Measurements from ENCODE around the gene OCA2. TPM values are rescaled to one million over a fixed set of nuclear protein-coding genes. Genes with fewer than 3 reads are reported as not detected.

Gene OCA2
- polyA plus RNA-seq, 3 donors = not detected

- H3K4me2 ChIP-seq (replicated peaks; ENCODE audit: extremely low read depth, low read length, poor library complexity, severe bottlenecking) = no peak overlapping the region
- no peaks in the 10 kb centered on the region for H3K36me3 ChIP-seq (replicated peaks in 1 of 2; ENCODE audit: control insufficient read depth in 1 of 2, insufficient read depth in 2 of 2, low read length in 2 of 2)
- no peaks in the 10 kb centered on the region for H4K20me1 ChIP-seq (ENCODE audit: insufficient read depth, low read length)
- Mint-ChIP-seq H3K27ac (no peak overlapping the region), H3K9me3 (peaks cover 6 to 37% (median 22%) of the 10 kb centered on the region in 7 donors), H3K4me3 (no peak overlapping the region), H3K4me1 (no peaks in the 10 kb centered on the region), H3K36me3 (no peaks in the 10 kb centered on the region), H3K27me3 (ENCODE audit: low read depth in 3 of 3) (no peaks in the 10 kb centered on the region)
- H3K27me3 ChIP-seq (ENCODE audit: control insufficient read depth in 2 of 2, insufficient read depth in 2 of 2, low read length in 2 of 2) = no peaks in the 10 kb centered on the region
- TF ChIP-seq, protein P1, sequence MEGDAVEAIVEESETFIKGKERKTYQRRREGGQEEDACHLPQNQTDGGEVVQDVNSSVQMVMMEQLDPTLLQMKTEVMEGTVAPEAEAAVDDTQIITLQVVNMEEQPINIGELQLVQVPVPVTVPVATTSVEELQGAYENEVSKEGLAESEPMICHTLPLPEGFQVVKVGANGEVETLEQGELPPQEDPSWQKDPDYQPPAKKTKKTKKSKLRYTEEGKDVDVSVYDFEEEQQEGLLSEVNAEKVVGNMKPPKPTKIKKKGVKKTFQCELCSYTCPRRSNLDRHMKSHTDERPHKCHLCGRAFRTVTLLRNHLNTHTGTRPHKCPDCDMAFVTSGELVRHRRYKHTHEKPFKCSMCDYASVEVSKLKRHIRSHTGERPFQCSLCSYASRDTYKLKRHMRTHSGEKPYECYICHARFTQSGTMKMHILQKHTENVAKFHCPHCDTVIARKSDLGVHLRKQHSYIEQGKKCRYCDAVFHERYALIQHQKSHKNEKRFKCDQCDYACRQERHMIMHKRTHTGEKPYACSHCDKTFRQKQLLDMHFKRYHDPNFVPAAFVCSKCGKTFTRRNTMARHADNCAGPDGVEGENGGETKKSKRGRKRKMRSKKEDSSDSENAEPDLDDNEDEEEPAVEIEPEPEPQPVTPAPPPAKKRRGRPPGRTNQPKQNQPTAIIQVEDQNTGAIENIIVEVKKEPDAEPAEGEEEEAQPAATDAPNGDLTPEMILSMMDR (IDR thresholded peaks at IDR 0.05) = no peak
- WGBS (ENCODE audit: insufficient coverage) = 90% methylated on average over 1 of the region's 2 CpGs
- no peaks in the 10 kb centered on the region for H3K79me2 ChIP-seq (ENCODE audit: insufficient read depth, low read length)
- no peak overlapping the region for H3K4me3 ChIP-seq (replicated peaks in 1 of 3; ENCODE audit: low read depth in 2 of 3, low read length in 3 of 3)
- DNase-seq = no peak
- no peak overlapping the region for H3K27ac ChIP-seq (ENCODE audit: low read depth in 1 of 2, low read length in 2 of 2)
- H3K9me3 ChIP-seq (replicated peaks in 1 of 2; ENCODE audit: control insufficient read depth in 1 of 2, insufficient read depth in 1 of 2, low read length in 2 of 2) = peaks cover 16 to 25% of the 10 kb centered on the region in 2 donors
- H2AFZ ChIP-seq (ENCODE audit: insufficient read depth, low read depth, low read length, poor library complexity, severe bottlenecking) = no peak overlapping the region
- intact Hi-C loops (cut with micrococcal nuclease) = no loop called here
- H3K9ac ChIP-seq (ENCODE audit: insufficient read depth, low read length, poor library complexity, severe bottlenecking) = no peak overlapping the region
- no peaks in the 10 kb centered on the region for H3K4me1 ChIP-seq (ENCODE audit: control insufficient read depth in 1 of 2, insufficient read depth in 2 of 2, low read length in 2 of 2)
Measured at GRCh38 chr15:27936164-27936563, 163.0 kb downstream of the OCA2 start.

- Histone ChIP-seq H3K4me2 (replicated peaks; ENCODE audit: extremely low read depth, low read length, poor library complexity, severe bottlenecking) (no peak overlapping the region), H3K36me3 (replicated peaks in 1 of 2; ENCODE audit: control insufficient read depth in 1 of 2, insufficient read depth in 2 of 2, low read length in 2 of 2) (no peaks in the 10 kb centered on the region), H3K79me2 (ENCODE audit: insufficient read depth, low read length) (no peaks in the 10 kb centered on the region), H3K9me3 (replicated peaks in 1 of 2; ENCODE audit: control insufficient read depth in 1 of 2, insufficient read depth in 1 of 2, low read length in 2 of 2) (peaks cover 20 to 28% of the 10 kb centered on the region in 2 donors), H3K27ac (ENCODE audit: low read depth in 1 of 2, low read length in 2 of 2) (no peak overlapping the region), H3K4me3 (replicated peaks in 1 of 3; ENCODE audit: low read depth in 2 of 3, low read length in 3 of 3) (no peak overlapping the region), H3K4me1 (ENCODE audit: control insufficient read depth in 1 of 2, insufficient read depth in 2 of 2, low read length in 2 of 2) (no peaks in the 10 kb centered on the region), H2AFZ (ENCODE audit: insufficient read depth, low read depth, low read length, poor library complexity, severe bottlenecking) (no peak overlapping the region), H4K20me1 (ENCODE audit: insufficient read depth, low read length) (no peaks in the 10 kb centered on the region), H3K9ac (ENCODE audit: insufficient read depth, low read length, poor library complexity, severe bottlenecking) (no peak overlapping the region), H3K27me3 (ENCODE audit: control insufficient read depth in 2 of 2, insufficient read depth in 2 of 2, low read length in 2 of 2) (no peaks in the 10 kb centered on the region)
- TF ChIP-seq, protein P1 (IDR thresholded peaks at IDR 0.05) = no peak
- H3K27me3 Mint-ChIP-seq (ENCODE audit: low read depth in 3 of 3) = no peaks in the 10 kb centered on the region
- no peak overlapping the region for H3K4me3 Mint-ChIP-seq
- no peak for DNase-seq
- H3K9me3 Mint-ChIP-seq = peaks cover 6 to 41% (median 24%) of the 10 kb centered on the region in 7 donors
- no peaks in the 10 kb centered on the region for H3K4me1 Mint-ChIP-seq
- H3K36me3 Mint-ChIP-seq = no peaks in the 10 kb centered on the region
- no peak overlapping the region for H3K27ac Mint-ChIP-seq
- WGBS (ENCODE audit: insufficient coverage) = 87% methylated on average over 3 of the region's 4 CpGs
- intact Hi-C loops (cut with micrococcal nuclease) = no loop called here
Measured at GRCh38 chr15:27935328-27935727, 163.8 kb downstream of the OCA2 start.
